Measurements from ENCODE around the gene SIX2.
"Not testable (repeated sequence)": the region's sequence is repeated elsewhere in the genome, so short reads cannot be mapped to it uniquely, and the experiment has no call there.

Gene SIX2
- total RNA-seq: 0 to 0.09 (median 0) reads per million in 4 experiments

DNA sequence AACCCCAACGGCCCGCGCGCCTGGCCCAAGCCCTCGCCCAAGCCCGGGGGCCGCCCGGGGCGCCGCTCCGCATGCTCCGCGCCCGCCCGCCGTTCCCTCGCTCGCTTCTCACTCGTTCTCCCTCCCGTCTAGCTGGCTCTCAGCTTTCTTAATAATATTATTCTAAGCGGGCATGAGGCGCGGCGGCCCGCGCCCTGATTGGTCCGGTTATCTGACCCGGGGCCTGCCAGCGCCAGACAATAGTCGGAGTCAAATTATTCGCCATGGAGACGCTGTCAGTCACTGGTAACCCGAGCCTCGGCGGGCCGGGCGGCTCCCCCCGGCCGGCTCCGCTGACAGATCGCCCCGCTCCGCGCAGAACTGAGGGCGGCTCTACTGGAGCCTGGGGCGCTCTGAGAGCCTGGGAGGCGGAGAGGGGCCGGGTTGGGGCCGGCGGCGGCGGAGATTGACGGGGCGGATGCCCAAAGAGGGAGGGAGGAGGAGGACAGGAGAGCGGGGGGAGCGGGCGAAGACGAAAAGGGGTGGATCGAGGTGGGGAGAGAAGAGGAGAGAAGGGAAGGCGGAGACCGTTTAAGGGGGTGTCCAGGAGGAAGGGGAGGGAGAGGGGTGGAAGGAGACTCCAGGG, at the start of gene SIX2:
Gene SIX2, minus strand, starts transcription at position 150 of the 625 bp plus-strand sequence. CDS start 342 bp downstream, outside the sequence.
- DNase-seq: no peak

DNA sequence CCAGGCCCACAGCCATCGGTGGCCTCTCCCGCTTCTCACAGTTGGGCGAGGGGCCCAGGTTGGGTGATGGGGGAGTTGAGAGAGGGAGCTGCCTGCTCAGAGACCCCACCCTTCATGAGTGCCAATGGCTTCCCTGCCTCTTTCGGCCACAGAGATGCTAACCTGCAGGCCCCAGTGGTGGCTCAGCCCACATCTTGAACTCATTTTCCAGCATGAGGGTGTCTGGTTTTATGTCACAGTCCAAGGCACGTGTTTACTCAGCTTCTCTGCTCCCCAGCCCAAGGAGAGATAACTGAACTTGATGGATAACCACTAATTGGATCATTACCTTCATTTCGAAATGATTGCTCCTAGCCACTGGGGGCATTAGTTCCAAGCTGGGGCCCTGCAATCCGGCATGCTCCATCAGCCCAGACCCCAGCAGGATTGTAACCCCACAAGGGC, 45.9 kb upstream of the SIX2 start:
- DNase-seq: no peak

DNA sequence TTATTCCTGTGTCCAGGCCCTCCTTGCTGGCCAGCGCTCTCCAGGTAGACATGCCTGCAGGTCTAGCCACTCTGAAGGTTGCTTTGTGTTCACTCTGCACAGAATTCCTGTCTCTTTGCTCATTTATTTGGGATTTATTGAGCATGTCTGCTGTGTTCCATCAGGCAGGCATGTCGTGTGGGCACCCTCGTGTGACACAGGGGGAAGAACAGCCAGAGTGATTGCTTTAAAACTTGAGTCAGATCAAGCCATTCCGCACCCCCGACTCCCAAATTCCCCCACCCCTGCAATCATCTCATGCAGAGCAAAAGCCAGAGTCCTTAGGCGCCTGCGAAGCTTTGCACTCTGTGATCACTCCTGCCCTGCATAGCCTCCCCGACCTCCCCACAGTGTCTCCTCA, 44.7 kb upstream of the SIX2 start:
- DNase-seq: no peak

DNA sequence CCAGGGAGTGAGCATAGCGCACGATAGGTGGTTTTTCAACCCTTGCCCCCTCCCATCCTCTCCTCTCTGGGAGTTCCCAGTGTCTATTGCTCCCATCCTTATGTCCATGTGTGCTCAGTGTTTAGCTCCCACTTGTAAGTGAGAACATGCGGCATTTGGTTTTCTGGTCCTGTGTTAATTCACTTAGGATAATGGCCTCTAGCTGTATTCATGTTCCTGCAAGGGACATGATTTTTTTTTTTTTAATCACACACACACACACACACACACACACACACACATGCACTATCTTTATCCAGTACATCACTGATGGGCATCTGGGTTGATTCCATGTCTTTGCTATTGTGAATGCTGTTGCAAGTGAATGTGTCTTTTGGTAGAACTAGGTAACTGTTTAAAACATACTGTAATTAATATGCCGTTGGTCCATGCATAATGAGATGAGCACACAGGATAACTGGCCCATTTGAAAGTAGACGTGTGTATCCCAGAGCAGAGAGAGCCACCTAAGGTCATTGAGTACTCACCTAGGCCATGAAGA, 43.2 kb upstream of the SIX2 start:
- DNase-seq: no peak

DNA sequence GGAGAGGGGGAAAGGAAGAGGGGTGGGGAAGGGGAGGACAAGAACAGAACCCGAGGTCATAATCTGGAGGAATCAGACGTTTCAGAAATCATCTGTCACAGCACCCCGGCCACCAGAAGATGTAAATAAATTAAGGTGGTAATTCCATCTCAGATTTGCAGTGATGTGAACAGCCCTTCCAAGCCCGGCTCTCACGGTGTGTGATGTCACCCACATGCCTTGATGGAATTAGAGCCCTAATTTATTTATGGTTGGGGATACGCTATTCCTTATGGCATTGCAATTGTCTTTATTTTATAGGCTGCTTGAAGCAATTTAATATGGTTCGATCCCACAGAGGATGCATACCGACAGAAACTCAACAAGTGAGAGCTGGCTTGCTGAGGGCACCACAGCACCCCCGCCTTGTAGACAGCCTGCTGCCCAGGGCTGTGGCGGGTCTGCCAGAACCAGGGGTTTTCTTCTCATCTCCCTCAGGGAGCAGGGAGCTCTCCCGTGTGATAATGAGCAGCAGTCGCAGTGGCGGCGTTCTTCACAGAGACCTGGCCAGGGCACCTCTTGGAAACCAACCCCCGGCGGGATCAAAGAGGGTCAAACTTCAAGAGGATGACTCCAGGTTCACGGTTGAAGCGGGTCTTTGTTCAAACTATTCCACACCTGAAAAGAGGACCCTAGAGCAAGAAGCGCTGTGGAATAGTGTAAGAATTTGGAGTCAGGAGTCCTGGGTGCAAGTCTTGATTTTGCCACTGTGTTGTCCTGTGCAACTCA, 40.5 kb upstream of the SIX2 start:
- DNase-seq: no peak

GRCh38 chr2:45047301-45047700, 38.0 kb upstream of the SIX2 start:
- no peak for DNase-seq

DNA sequence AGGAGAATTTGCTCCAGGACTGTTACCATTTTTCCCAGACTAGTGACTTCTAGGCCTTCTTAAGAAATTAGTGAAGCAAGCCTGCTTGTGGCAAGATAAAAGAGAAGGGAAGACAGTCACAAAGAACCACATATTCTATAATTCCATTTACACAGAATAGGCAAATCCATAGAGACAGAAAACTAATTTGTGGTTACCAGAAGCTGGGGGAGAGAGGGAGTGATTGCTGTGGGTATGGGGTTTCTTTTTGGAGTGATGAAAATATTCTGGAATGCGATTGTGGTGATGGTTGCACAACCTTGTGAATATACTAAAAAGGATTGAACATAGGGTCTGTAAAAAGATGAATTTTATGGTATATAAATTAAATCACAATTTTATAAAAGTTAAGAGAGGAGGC, 37.5 kb upstream of the SIX2 start:
- no peak for DNase-seq

DNA sequence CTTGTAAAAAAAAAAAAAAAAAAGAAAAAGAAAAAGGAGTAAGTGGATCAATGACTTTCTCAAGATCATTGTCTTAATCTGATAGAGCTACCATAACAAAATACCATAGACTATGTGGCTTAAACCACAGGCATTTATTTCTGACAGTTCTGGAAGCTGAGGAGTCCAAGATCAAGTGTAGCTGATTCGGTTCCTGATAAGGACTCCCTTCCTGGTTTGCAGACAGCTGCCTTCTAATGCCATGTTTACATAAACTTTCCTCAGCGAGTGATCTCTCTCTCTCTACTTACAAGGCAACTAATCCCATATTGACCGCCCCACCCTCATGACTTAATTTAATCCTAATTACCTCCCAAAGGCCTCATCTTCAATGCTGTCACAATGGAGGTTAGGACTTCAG, 36.5 kb upstream of the SIX2 start:
- no peak for DNase-seq

DNA sequence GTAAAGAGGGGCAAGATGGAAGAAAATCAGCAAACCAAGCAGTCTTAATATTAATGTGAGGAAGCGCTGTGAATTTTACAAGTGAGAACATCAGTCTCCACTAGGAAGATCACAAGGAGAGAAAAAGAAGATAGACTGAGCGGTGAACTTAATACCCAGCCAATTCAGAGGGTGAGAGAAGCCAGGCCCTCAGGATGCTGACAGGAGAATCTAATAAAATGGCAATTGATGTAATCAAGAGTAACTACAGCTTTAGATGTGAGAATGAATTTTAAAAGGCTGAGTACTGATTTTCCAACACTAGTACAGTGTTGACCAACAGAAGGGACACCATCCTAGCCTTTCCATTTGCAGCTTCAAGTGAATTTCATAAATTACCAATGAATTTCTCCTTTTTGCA, 35.7 kb upstream of the SIX2 start:
- DNase-seq: no peak

- no peak for DNase-seq
Measured at GRCh38 chr2:45043174-45043573, 33.9 kb upstream of the SIX2 start.

DNA sequence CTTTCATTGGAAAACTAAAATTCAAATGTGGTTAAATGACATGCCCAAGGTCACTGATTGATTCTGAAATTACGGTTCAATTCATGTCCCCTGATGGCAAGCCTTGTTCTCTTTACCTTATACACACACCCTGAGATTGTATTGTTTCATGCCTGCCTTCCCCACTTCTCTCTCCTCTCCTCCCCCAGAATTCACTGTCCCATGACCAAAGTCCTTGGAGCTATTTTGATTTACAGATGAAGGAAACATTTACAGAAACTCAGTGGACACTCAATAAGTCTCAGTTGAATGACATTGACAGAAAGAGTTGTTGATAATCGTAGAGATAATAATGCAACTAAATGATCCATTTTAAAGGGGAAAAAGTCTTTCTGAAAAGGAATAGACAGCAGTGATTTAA, 33.1 kb upstream of the SIX2 start:
- no peak for DNase-seq

- no peak for DNase-seq
Measured at GRCh38 chr2:45040786-45041185, 31.5 kb upstream of the SIX2 start.

GRCh38 chr2:45039804-45040203, 30.6 kb upstream of the SIX2 start:
- DNase-seq: not testable (repeated sequence)

DNA sequence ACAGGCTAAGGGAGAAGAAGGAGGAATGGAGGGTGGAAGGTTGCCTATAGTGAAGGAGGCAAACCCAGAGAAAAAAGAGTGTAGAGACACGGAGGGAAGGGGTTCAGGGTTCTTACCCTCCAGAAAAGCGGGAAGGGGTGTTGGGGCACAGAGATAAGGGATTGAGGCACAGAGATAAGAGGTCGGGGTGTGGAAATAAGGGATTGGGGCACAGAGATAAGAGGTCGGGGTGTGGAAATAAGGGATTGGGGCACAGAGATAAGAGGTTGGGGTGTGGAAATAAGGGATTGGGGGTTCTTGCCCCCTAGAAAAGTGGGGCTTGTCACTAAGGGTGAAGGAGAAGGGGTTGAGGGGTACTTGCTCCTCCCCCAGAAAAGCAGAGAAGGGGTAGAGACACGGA, 29.6 kb upstream of the SIX2 start:
- DNase-seq: not testable (repeated sequence)

GRCh38 chr2:45033302-45033701, 24.1 kb upstream of the SIX2 start:
- DNase-seq: no peak

GRCh38 chr2:45031028-45031427, 21.8 kb upstream of the SIX2 start:
- no peak for DNase-seq

DNA sequence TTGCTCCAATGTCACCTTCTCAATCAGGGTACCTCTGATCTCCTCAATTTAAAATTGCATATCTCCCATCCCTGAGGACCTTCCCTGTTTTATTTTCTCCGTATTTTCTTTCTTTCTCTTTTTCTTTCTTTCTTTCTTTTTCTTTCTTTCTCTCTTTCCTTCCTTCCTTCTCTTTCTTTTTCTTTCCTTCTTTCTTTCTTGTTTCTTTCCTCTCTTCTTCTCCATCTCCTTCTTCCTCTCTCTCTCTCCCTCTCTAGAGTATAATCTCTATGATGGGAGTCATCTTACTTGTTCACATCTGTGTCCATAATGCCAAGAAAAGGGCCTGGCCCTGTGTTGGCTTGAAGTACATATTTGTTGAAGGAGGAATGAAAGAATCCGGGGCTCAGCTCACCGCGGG, 21.3 kb upstream of the SIX2 start:
- DNase-seq: no peak

- DNase-seq: no peak
Measured at GRCh38 chr2:45029215-45029614, 20.0 kb upstream of the SIX2 start.

- DNase-seq: no peak
Measured at GRCh38 chr2:45028276-45028675, 19.0 kb upstream of the SIX2 start.

- DNase-seq: no peak
Measured at GRCh38 chr2:45026924-45027450, 17.7 kb upstream of the SIX2 start.

GRCh38 chr2:45024600-45025291, 15.5 kb upstream of the SIX2 start:
- no peak for DNase-seq

DNA sequence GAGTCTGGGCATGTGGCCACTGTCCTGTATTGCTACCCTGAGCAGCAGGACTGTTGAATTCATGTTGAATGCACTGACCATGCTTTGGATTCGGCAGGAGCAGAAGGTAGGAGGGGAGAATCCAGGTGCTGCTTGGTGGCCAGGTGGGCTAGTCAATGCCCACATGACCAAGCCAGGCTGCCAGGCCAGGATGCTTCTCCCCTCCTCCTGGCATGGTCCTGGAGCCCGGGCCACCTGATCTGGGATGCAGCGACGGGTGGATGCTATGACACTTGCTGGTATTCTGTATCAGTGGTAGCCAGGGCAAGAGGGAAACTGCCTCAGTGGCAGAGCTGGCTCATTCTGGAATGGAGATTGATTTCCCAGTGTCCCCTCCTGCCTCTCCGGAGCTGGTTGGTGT, 14.8 kb upstream of the SIX2 start:
- DNase-seq: no peak

DNA sequence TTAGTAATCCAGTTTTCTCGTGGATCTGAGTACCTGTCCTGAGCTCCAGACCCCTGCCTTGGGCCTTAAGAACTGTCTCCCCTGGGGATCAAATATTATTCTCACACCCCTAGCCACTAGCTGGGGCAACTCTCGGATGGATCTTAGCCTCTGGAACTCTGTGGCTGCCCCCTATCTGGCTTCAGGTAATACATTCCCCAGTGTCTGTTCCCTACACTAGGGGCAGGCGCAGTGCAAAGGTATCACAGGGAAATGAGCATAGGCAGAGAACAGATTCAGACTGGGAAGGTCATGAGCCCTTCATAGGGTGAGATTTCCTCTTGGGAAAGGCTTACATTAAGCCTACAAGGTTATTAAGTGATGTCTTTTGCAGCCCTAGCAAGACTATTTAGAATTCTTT, 11.2 kb upstream of the SIX2 start:
- no peak for DNase-seq

All from effector CD8-positive, alpha-beta T cell (primary cell).